Measurements from ENCODE around the gene B9D2.
A peak's percentile ranks its signal among the peaks of the same experiment; 100 is the strongest.
"Not testable (repeated sequence)": the region's sequence is repeated elsewhere in the genome, so short reads cannot be mapped to it uniquely, and the experiment has no call there.

B9D2 gene

DNA sequence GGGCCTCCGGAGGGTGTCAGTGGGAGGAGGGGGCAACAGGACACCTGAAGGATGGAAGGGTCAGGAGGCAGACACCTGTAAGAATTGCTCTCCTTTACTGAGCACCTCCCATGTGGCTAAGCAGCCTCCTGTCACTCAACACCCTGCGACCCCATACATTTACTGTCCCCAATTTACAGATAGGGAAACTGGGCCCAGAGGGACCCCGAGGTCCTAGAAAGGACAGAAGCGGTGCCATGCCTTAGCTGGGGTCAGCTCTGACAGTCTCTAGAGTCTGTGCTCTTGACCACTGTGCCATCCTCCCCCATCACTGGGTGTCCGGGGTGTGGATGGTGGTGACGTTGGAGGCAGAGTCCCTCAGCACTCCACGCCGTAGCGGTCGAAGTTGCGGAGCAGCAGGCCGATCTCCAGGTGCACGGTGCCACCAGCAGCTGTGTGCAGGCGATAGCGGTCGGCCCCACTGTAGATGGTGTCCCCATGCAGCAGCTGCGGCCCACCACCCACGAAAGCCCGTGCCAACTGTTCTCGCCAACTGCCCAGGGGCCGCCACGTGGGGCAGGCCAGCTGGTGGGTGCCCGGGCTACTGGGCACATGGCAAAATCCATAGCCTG is 9.5 kb downstream of the B9D2 start:
- DNase-seq, result no peak

DNA sequence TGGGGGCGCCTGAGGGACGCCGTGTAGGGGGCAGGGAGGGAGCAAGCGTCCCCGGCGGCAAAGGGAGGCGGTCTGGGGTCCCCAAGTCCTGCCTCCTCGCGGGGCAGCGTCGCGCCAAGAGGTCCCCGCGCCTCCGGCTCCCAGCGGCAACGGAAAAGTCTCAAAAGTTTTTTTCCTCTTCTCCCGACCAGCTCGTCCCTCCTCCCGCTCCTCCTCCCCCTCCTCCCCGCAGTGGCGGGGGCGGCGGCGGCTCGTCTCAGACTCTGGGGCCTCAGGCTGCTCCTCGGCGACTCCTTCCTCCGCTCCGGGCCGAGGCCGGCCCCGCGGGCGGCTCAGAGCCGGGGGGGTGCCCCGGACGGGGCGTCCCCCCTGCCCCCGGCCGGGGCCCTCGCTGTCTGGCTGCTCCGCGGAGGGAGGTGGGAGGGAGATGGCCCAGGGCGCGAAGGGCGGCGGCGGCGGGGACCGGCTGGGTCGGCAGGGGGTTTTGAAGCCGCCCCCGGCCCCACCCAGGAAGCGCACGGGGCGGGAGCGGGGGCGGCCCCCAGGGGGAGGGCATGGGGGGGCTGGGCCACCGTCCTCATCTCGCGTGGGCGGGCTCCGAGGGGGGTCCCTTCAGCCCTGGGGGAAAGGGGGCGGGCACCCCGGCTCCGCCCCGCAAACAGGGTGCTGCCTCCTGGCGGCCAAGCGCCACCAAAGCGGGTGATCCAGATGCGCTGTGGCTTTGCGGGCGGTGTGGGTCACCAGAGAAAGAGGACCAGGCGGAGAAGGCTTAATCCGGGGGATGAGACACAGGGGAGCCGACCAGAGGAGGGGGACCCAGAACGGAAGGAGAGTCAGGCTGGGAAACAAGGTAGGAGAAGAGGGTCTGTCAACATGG is 10.2 kb downstream of the B9D2 start, which contains the start of gene TGFB1:
Gene TGFB1 (minus strand): TSS at position 457 of the 877 bp plus-strand sequence. CDS start 878 bp downstream, outside the sequence.
- DNase-seq, result peak; percentile 92 to 94

DNA sequence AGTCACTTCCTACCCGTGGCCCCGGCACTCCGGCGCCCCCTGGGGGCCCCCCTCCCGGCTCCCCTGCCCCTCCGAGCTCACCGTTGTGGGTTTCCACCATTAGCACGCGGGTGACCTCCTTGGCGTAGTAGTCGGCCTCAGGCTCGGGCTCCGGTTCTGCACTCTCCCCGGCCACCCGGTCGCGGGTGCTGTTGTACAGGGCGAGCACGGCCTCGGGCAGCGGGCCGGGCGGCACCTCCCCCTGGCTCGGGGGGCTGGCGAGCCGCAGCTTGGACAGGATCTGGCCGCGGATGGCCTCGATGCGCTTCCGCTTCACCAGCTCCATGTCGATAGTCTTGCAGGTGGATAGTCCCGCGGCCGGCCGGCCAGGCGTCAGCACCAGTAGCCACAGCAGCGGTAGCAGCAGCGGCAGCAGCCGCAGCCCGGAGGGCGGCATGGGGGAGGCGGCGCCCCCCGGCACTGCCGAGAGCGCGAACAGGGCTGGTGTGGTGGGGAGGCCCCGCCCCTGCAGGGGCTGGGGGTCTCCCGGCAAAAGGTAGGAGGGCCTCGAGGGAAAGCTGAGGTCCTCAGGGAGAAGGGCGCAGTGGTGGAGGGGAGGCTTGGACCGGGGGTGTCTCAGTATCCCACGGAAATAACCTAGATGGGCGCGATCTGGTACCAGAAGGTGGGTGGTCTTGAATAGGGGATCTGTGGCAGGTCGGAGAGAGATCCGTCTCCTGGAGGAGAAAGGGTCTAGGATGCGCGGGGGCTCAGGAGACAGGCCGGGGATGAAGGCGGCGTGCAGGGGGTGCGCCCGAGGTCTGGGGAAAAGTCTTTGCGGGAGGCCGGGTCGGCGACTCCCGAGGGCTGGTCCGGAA is 11.1 kb downstream of the B9D2 start:
- peak; percentile 85 to 89 for DNase-seq

DNA sequence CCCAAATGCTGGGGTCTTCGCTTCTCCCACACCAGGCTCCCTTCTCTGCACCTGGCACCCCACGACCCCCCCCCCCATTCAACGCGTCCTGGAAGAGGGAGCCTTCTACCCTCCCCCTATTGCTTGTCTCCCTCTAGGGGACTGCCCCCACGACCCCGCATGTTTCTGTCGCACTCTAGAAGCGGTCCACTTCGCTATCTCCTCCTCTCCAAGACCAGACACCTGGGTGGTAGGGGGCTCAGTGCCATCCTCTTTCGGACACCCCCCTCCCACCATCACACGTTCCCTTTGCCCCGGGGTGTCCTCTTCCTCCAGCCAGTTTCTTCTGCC is 11.7 kb downstream of the B9D2 start:
- no peak for DNase-seq

DNA sequence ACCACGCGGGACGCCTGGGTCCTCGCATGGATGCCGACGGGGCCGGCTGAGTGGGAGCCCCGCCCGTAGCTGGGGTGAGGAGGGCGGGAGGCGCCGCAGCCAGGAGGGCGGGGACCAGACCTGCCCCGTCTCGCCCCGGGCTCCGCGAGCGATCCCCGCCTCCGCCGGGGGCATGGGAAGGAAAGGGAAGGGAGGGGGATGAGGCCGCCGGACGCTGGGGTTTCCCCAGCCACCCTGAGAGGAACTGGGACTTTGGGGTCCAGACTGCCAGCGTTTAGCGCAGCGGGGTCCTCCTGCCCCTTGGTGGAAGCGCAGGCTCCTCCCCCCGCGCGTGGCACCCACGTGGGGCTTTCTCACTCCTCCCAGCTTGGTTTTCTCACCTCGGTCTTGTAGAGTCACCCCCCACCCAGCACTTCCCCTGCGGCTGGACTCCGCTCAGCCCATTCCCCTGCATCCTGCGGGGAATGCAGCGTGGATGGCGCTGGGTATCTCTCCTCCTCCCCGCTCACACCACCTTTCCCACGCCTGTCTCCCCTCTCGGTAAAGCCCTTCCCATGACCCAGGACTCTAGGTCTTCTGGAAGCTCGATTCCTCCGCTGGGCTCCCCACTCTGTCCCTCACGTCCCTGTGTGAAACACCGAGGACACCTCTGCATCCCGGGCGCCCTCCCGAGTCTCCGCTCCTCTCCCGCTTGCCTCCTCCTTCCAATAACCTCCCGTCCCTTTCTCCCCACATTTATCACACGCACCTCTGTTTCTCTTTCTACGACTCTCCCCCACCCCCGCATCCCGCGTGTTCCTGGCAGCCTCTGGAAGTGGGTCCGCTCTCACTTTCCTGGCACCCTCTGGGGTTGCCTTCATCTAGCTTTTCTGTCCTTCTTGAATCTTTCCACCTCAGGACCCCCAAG is 12.4 kb downstream of the B9D2 start:
- peak; percentile 88 to 89 for DNase-seq

DNA sequence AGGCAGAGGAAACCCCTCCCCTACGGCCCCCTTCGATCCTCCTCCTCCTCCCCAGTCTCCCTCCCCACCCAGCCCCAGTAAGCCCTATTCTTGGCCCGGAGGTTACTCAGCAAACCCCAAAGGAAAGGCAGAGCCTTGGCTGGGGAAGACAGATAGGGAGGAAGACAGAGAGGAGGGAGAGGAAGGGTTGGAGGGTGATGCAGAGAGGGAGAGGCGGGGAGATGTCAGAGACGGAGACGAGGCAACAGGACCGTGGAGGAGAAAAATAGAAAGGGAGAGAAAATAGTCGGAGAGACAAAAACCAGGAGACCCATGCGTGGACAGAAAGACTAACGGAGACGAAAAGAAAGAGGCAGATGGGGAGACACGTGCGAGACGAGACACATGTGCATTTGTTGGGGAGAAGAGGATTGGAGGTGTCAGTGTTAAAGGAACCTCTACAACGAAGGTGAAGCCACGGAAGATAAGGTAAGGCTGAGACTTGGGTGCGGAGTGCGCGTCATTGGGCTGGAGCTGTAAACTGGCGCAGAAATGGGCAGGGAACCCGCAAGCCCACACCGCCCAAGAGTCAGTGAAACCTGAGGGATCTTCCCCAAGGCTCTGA is 13.1 kb downstream of the B9D2 start:
- no peak for DNase-seq

DNA sequence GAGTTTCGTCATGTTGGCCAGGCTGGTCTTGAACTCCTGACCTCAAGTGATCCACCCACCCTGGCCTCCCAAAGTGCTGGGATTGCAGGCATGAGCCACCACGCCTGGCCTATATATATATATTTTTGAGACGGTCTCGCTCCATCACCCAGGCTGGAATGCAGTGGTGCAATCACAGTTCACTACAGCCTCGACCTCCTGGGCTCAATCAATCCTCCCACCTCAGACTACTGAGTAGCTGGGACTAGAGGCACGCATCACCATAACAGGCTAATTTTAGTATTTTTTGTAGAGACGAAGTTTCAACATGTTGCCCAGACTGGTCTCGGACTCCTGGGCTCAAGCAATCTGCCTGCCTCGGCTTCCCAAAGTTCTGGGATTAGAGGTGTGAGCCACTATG is 17.0 kb downstream of the B9D2 start:
- DNase-seq, result not testable (repeated sequence)

DNA sequence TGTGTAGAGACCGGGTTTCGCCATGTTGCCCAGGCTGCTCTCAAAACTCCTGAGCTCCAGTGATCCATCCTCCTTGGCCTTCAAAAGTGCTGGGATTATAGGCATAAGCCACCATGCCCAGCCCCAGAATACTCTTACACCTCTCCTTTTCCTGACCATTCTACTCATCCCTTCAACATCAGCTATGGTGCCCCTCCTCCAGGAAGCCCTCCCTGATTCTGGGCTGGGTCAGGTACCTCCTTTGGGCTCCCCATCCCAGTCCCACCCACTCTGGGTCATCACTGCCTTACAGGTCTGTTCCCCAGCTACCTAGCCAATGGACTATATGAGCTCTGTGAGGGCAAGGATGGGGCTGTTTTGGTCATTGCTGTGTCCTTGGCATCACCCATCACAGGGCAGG is 19.8 kb downstream of the B9D2 start:
- DNase-seq, result no peak

DNA sequence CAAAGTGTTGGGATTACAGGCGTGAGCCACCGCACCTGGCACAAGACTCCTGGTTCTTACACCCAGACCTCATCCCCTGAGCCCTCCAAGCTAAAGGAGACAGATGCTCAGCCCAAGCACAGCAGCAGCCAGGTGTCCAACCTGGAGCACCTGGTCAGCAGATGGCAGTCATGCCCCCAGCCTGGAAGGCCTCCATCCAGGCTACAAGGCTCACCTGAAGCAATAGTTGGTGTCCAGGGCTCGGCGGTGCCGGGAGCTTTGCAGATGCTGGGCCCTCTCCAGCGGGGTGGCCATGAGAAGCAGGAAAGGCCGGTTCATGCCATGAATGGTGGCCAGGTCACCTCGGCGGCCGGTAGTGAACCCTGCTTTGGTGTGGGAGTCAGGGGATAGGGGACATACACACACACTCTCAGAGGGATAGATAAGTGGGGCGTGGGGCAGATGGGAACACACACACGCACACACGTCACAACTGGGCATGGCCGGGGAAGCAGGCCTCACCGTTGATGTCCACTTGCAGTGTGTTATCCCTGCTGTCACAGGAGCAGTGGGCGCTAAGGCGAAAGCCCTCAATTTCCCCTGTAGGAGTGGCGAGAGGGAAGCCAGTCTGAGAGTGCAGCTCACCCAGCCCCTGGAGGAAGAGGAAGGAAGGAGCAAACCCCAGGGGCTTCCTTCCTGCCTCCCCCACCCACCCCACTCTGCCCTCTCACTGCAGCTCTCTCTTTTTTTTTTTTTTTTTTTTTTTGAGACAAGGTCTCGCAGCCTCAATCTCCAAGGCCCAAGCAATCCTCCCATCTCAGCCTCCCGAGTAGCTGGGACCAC is 22.1 kb downstream of the B9D2 start:
- no peak for DNase-seq

DNA sequence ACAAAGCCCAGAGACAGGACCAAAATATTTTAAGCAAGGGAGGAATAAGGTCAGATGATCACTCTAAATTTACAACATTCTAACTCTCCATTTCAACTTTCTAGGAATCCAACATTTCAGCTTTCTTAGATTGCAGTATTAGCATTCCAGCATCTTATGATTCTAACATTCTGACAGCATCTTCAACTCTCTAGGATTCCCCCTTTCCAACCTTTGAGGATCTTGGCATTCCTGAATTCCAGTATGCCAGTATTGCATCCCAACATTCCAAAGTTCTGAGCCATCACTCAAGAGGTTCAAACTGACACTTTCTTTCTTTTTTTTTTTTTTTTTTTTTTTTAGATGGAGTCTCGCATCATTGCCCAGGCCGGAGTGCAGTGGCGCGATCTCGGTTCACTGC is 24.0 kb downstream of the B9D2 start:
- DNase-seq, result no peak

DNA sequence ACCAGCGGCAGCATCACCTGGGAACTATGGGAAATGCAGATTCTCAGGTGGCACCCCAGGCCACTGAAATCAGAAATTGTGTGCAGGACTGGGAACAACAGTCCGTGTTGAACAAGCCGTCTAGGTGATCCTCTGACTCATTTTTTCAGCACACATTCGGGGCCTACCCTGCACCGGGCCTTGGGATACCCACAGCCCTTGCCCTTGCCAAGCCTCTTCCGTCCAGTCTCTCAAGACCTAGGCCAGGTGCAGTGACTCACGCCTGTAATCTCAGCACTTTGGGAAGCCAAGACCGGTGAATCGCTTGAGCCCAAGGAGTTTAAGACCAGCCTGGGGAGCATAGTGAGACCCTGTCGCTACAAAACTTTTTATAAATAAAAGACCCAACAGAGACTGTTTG is 28.5 kb downstream of the B9D2 start:
- DNase-seq, result no peak

DNA sequence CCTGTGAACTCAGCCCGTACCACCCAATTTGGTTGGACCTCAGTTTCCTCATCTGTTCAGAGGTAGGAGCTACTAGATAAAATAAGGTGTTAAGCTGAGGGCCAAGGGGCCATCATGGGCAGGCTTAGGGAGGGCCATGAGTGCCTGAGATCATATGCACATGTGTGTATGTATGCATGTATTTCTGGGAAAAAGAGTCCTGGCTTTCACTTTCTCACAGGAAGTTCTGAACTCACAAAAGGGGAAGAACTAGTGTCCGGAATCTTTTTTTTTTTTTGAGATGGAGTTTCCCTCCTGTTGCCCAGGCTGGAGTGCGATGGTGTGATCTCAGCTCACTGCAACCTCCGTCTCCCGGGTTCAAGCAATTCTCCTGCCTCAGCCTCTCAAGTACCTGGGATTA is 29.2 kb downstream of the B9D2 start:
- no peak for DNase-seq

DNA sequence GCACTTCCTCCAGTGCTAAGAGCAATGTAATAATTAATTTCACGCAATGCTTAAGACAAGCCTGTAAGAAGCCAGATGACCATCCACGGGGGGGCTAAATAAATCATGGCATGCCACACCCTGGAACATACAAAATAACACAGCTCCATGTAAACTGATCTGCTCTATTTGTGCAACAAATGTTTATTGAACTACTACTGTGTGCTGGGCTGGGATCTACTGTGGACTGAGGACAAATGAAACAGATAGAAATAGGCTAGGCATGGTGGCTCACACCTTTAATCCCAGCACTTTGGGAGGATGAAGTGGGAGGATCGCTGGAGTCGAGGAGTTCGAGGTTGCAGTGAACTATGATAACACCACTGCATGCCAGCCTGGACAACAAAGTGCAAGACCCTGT is 31.5 kb downstream of the B9D2 start:
- no peak for DNase-seq

DNA sequence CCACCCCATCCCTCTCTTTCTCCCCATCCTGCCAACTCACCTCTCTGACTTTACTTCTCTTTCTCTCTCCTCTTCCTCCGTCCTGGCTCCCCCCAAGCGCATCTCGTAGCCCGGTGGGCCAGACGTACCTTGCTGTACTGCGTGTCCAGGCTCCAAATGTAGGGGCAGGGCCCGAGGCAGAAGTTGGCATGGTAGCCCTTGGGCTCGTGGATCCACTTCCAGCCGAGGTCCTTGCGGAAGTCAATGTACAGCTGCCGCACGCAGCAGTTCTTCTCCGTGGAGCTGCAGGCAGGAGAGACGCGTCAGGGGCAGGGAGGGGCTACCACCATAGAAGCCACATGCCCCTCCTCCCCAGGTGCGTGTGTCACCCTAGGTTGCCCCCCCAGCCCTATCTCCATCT is 31.9 kb downstream of the B9D2 start:
- no peak for DNase-seq

DNA sequence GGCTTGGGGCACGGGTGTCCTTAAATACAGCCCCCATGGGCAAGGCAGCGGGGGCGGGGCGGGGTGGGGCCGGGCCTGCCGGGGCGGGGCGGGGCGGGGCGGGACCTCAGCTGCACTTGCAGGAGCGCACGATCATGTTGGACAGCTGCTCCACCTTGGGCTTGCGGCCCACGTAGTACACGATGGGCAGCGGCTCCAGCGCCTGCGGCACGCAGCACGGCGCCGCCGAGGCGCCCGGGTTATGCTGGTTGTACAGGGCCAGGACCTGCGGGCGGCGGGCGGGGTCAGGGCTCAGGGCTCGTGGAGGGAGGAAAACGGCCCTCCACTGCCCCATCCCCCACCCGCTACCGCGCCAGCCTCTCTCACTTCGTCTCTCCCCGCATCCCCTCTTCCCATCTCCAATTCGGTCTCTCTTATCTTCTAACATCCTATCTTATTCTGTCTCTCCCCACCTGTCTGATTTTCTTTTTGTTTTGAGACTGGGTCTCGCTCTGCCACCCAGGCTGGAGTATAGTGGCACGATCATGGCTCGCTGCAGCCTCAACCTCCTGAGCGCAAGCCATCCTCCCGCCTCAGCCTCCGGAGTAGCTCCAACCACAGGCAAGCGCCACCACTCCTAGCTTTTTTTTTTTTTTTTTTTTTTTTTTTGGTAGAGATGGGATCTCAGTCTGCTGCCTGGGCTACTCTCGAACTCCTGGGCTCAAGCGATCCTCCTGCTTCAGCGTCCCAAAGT is 32.8 kb downstream of the B9D2 start:
- DNase-seq, result no peak

DNA sequence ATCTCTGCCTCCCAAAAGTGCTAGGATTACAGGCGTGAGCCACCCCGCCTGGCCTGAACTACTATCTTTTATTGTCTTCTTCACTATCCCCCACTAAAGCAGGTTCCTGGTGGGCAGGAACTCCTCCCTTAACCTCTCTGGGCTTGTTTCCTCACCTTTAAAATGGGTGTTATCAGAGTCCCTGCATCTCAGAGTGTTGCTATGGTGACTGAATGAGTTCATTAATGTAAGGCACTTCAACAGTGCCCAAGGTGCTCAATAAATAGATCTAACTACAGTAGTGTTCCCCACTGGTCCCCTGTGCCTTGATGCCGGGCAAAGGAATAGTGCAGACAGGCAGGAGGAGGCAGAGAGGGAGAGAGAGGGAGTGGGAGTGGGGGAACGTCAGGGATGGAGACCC is 33.5 kb downstream of the B9D2 start:
- no peak for DNase-seq

DNA sequence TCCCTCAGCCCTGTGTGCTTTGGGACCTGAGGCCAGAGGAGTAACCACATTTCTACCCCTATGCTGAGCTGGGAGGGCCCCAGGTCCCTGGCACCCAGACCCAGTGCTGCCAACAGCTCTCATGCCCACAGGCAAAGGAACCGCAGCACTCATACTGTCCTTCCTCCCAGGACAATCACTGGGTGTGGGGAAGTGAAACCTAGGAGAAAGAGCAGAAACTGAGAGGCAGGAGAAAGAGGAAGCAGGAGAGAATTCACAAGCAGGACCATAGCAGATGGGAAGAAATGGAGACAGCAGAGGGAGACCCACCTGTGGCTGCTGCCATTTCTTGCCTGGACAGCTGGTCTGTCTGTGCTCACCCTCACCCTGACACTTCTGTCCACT is 35.1 kb downstream of the B9D2 start:
- no peak for DNase-seq

DNA sequence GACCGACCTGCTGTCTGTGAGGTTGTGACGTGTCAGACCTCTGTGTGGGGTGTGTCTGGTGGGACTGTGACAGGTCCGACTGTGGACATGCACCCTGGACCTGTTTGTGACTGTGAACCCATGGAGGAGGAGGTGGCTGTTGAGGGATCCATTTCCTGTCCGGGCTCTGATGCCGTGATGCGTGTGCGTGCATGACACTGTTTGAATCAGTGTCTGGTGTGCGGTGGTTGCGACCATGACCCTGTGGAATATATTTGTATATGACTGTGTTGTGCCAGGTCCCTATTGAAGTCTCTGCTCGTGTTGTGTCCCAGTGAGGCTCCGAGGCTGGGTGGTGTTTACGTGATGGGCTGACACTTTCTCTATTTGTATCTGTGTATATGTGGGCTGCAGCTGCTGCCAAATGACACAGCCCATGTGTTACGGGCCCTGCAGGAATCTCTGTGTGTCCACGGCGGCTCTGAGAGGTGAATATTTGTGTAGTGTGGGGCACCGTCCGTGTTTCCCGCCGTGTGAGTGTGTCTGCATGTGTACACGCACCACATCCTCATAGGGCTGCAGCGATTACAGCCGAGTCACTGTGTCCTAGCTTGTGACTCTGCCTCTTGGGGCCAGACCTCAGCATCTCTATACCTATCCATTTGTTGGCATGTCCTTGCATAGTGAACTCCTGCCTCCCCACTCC is 35.6 kb downstream of the B9D2 start:
- peak in 1 of 2 experiments; percentile 72 for DNase-seq

DNA sequence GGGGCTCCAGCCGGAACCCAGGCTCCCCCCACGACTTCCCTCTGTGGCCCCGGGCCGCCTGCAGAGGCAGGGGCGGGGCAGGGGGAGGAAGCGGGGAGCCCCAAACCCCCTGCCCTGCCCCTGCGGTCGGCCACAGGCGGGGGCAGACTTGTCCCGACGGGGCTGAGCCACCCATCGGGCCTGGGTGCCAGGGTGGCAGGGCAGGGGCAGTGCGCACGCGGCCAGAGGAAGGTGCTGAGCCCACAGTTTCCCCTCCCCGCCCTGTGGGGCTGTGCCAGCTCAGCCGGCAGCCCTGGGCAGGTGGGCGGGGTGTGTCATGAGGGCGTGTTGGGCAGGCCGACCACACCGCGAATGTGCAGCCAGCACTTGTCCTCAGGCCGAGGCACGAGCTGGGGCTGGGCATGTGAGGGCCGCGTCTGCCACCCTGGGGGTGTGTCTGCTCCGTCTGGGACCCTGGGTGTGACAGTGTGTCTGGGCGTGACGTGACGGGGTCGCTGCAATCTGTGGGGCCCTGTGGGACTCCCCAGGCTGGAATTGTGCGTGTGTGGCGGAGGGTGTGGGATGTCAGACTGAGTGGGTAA is 36.3 kb downstream of the B9D2 start:
- peak; percentile 91 to 94 for DNase-seq

Measured in activated T-cell treated with anti-CD3 and anti-CD28 coated beads, Interleukin-2, amount 50 U/mL, for 48 hours (primary cell).